ENCODE measurements around the gene ABCA1. TPM values are rescaled to one million over a fixed set of nuclear protein-coding genes. Genes with fewer than 3 reads are reported as not detected.

Gene ABCA1
- total and polyA plus RNA-seq, 2 of the 13 experiments (the other 11 are each of a cell fraction or from before 2014, with no cell fraction given) = 26.8 to 63.8 TPM

DNA sequence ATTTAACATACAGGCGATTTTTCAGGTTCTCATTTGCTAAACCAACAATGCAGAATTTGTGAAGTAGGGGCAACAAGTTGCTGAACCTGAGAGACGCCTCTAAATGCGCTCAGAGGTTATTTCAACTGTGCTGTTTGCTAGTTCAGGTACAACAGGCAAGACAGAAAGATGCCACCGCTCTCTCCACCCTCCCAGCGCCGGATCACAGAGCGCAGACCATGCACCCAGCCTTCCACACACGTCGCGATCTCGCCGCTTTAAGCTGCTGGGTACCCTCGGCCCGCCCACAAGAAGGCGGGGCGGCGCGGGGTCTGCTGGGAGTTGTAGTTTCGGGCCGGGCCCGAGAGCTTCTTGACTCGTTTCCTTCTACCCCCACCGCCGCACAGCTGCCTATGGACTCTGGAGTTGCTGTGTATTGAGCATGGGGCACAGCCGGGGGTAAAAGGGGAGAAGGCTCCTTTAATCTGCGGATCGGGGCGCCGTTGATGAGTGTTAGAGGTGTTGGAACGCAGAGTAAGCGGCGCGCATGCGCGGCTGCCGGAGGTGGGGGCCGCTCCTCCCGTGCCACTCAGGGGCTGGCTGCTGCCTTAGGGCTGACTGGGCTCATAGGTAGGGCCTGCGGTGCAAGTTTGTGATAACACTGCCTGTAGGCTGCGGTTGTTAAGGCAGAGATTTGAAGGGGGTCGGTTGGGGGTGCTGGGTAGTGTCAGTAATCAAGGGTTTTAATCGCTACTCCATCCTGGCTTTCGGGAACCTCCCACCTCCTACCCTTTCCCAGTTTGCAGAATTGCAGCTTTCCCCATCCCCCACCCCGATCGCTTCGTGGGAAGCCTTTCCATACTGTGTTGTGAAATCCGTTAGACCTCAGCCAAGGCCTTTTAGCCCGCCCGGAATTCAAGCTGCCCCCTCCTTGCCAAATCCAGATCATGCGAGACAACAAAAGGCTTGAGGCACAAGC is 40.3 kb upstream of the ABCA1 start (continued):
- TF ChIP-seq, protein P1, sequence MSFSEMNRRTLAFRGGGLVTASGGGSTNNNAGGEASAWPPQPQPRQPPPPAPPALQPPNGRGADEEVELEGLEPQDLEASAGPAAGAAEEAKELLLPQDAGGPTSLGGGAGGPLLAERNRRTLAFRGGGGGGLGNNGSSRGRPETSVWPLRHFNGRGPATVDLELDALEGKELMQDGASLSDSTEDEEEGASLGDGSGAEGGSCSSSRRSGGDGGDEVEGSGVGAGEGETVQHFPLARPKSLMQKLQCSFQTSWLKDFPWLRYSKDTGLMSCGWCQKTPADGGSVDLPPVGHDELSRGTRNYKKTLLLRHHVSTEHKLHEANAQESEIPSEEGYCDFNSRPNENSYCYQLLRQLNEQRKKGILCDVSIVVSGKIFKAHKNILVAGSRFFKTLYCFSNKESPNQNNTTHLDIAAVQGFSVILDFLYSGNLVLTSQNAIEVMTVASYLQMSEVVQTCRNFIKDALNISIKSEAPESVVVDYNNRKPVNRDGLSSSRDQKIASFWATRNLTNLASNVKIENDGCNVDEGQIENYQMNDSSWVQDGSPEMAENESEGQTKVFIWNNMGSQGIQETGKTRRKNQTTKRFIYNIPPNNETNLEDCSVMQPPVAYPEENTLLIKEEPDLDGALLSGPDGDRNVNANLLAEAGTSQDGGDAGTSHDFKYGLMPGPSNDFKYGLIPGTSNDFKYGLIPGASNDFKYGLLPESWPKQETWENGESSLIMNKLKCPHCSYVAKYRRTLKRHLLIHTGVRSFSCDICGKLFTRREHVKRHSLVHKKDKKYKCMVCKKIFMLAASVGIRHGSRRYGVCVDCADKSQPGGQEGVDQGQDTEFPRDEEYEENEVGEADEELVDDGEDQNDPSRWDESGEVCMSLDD (CRISPR knock-in tag; IDR thresholded peaks at IDR 0.05; ENCODE audit: borderline replicate concordance) = no peak
- TF ChIP-seq, protein P2, sequence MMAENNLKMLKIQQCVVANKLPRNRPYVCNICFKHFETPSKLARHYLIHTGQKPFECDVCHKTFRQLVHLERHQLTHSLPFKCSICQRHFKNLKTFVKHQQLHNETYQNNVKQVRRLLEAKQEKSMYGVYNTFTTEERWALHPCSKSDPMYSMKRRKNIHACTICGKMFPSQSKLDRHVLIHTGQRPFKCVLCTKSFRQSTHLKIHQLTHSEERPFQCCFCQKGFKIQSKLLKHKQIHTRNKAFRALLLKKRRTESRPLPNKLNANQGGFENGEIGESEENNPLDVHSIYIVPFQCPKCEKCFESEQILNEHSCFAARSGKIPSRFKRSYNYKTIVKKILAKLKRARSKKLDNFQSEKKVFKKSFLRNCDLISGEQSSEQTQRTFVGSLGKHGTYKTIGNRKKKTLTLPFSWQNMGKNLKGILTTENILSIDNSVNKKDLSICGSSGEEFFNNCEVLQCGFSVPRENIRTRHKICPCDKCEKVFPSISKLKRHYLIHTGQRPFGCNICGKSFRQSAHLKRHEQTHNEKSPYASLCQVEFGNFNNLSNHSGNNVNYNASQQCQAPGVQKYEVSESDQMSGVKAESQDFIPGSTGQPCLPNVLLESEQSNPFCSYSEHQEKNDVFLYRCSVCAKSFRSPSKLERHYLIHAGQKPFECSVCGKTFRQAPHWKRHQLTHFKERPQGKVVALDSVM (CRISPR knock-in tag; IDR thresholded peaks at IDR 0.05) = no peak
- TF ChIP-seq KDM1A (CRISPR knock-in tag; IDR thresholded peaks at IDR 0.05) (no peak), CENPX (CRISPR knock-in tag; IDR thresholded peaks at IDR 0.05) (no peak), RNF2 (conservative IDR thresholded peaks at IDR 0.05; ENCODE audit: low read depth) (no peak), JARID2 (CRISPR knock-in tag; IDR thresholded peaks at IDR 0.05; ENCODE audit: insufficient replicate concordance) (no peak), CCDC6 (CRISPR knock-in tag; IDR thresholded peaks at IDR 0.05) (0 out of 2 replicates have a peak, but pooled peaks have one; percentile 61), HNRNPUL1 (IDR thresholded peaks at IDR 0.05; ENCODE audit: low read depth, low read length) (no peak), IKZF4 (CRISPR knock-in tag; IDR thresholded peaks at IDR 0.05; ENCODE audit: borderline replicate concordance, low read depth, not compliant biosample characterization) (no peak), ZC3H4 (CRISPR knock-in tag; IDR thresholded peaks at IDR 0.05; ENCODE audit: borderline replicate concordance) (no peak), ZMYM2 (CRISPR knock-in tag; IDR thresholded peaks at IDR 0.05) (no peak), ZNF720 (CRISPR knock-in tag; IDR thresholded peaks at IDR 0.05) (no peak), RBAK (CRISPR knock-in tag; IDR thresholded peaks at IDR 0.05) (no peak), POLR2AphosphoS2 (IDR thresholded peaks at IDR 0.05; ENCODE audit: low read depth, low read length) (no peak), ELF3 (CRISPR knock-in tag; IDR thresholded peaks at IDR 0.05) (no peak; the same call in 1 of the 2 replicates)
- TF ChIP-seq, protein P3, sequence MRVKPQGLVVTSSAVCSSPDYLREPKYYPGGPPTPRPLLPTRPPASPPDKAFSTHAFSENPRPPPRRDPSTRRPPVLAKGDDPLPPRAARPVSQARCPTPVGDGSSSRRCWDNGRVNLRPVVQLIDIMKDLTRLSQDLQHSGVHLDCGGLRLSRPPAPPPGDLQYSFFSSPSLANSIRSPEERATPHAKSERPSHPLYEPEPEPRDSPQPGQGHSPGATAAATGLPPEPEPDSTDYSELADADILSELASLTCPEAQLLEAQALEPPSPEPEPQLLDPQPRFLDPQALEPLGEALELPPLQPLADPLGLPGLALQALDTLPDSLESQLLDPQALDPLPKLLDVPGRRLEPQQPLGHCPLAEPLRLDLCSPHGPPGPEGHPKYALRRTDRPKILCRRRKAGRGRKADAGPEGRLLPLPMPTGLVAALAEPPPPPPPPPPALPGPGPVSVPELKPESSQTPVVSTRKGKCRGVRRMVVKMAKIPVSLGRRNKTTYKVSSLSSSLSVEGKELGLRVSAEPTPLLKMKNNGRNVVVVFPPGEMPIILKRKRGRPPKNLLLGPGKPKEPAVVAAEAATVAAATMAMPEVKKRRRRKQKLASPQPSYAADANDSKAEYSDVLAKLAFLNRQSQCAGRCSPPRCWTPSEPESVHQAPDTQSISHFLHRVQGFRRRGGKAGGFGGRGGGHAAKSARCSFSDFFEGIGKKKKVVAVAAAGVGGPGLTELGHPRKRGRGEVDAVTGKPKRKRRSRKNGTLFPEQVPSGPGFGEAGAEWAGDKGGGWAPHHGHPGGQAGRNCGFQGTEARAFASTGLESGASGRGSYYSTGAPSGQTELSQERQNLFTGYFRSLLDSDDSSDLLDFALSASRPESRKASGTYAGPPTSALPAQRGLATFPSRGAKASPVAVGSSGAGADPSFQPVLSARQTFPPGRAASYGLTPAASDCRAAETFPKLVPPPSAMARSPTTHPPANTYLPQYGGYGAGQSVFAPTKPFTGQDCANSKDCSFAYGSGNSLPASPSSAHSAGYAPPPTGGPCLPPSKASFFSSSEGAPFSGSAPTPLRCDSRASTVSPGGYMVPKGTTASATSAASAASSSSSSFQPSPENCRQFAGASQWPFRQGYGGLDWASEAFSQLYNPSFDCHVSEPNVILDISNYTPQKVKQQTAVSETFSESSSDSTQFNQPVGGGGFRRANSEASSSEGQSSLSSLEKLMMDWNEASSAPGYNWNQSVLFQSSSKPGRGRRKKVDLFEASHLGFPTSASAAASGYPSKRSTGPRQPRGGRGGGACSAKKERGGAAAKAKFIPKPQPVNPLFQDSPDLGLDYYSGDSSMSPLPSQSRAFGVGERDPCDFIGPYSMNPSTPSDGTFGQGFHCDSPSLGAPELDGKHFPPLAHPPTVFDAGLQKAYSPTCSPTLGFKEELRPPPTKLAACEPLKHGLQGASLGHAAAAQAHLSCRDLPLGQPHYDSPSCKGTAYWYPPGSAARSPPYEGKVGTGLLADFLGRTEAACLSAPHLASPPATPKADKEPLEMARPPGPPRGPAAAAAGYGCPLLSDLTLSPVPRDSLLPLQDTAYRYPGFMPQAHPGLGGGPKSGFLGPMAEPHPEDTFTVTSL (CRISPR knock-in tag; IDR thresholded peaks at IDR 0.05; ENCODE audit: borderline replicate concordance) = no peak
- TF ChIP-seq, protein P4, sequence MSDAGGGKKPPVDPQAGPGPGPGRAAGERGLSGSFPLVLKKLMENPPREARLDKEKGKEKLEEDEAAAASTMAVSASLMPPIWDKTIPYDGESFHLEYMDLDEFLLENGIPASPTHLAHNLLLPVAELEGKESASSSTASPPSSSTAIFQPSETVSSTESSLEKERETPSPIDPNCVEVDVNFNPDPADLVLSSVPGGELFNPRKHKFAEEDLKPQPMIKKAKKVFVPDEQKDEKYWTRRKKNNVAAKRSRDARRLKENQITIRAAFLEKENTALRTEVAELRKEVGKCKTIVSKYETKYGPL (CRISPR knock-in tag; IDR thresholded peaks at IDR 0.05) = no peak
